ENCODE measurements around the gene OCIAD2. TPM values are rescaled to one million over a fixed set of nuclear protein-coding genes. Genes with fewer than 3 reads are reported as not detected.
"Not testable (repeated sequence)": the region's sequence is repeated elsewhere in the genome, so short reads cannot be mapped to it uniquely, and the experiment has no call there.

The OCIAD2 gene
- total RNA-seq, 2 donors from 2014 or later = 71.1 to 86.2 TPM

GRCh38 chr4:48930654-48931053 lies 24.1 kb upstream of the OCIAD2 start:
- Mint-ChIP-seq H3K27ac (no peak overlapping the region), H3K36me3 (ENCODE audit: insufficient read depth in 2 of 2) (peaks cover 0 to 2% of the 10 kb centered on the region in 2 donors), H3K4me3 (no peak overlapping the region), H3K9me3 (peaks cover 0 to 7% of the 10 kb centered on the region in 2 donors), H3K4me1 (ENCODE audit: low read depth) (no peaks in the 10 kb centered on the region), H3K27me3 (ENCODE audit: low read depth) (no peaks in the 10 kb centered on the region)
- DNase-seq = no peak
- no peak for ATAC-seq (replicated peaks in 1 of 2)

- Mint-ChIP-seq H3K36me3 (ENCODE audit: insufficient read depth in 2 of 2) (peaks cover 1 to 2% of the 10 kb centered on the region in 2 donors), H3K4me1 (ENCODE audit: low read depth) (no peaks in the 10 kb centered on the region), H3K9me3 (peaks cover 1 to 5% of the 10 kb centered on the region in 2 donors), H3K27me3 (ENCODE audit: low read depth) (no peaks in the 10 kb centered on the region), H3K27ac (no peak overlapping the region), H3K4me3 (no peak overlapping the region)
- DNase-seq = no peak
- no peak for ATAC-seq (replicated peaks in 1 of 2)
Observed at GRCh38 chr4:48924416-48924815, 17.8 kb upstream of the OCIAD2 start.

GRCh38 chr4:48923065-48923464 lies 16.5 kb upstream of the OCIAD2 start:
- not testable (repeated sequence) for H3K27ac Mint-ChIP-seq; ATAC-seq (replicated peaks in 1 of 2); H3K9me3 Mint-ChIP-seq; DNase-seq; H3K36me3 Mint-ChIP-seq (ENCODE audit: insufficient read depth in 2 of 2); H3K27me3 Mint-ChIP-seq (ENCODE audit: low read depth); H3K4me1 Mint-ChIP-seq (ENCODE audit: low read depth); H3K4me3 Mint-ChIP-seq

DNA sequence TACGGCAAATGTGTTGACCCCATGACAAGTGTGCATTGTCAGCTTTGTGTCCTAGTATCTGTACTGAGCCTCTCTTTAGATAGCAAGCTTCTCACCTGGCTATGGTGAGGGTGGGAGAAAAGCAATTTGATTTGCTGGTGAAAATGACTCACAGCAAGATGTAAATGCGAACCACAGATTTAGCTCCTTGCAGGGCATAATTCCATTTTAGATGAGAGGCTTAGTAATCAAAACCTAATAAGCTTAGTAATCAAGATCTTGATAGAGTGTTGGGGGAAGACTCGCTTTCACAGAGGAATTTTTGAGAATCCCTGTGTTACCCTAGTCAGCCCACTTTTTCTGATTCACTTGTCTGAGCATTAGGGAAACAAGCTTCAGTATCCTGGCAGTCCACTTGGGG lies 7.7 kb upstream of the OCIAD2 start:
- Mint-ChIP-seq H3K27ac (no peak overlapping the region), H3K9me3 (peaks cover 0 to under 1% of the 10 kb centered on the region in 2 donors), H3K4me1 (ENCODE audit: low read depth) (peaks cover 25% of the 10 kb centered on the region), H3K4me3 (no peak overlapping the region), H3K36me3 (ENCODE audit: insufficient read depth in 2 of 2) (no peaks in the 10 kb centered on the region), H3K27me3 (ENCODE audit: low read depth) (no peaks in the 10 kb centered on the region)
- ATAC-seq (replicated peaks in 1 of 2) = no peak
- no peak for DNase-seq

DNA sequence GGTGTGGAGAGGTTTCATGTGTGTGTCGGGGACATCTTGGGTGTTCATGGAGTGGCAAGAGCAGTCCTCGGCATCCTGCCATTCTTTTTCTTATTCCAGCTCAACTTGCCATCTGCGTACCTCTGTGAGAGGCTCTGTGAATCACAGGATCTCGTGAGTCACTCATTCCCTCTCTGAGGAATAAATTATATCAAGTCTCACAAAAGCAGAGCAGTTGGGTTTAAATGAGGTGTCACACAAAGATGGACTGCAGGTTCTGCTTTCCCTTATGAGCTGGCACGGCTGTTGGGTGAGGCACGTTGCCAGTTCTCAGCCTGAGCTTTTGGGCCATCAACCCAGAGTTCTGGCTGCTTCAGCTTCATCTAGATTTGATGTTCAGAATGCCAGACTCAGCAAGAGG lies 6.8 kb upstream of the OCIAD2 start:
- DNase-seq = no peak

GRCh38 chr4:48912349-48912748 lies 5.8 kb upstream of the OCIAD2 start:
- Mint-ChIP-seq H3K4me1 (ENCODE audit: low read depth) (peaks cover 42% of the 10 kb centered on the region), H3K27ac (no peak overlapping the region), H3K36me3 (ENCODE audit: insufficient read depth in 2 of 2) (no peaks in the 10 kb centered on the region), H3K4me3 (no peak overlapping the region), H3K9me3 (no peaks in the 10 kb centered on the region), H3K27me3 (ENCODE audit: low read depth) (no peaks in the 10 kb centered on the region)
- ATAC-seq (replicated peaks in 1 of 2) (no peak), DNase-seq (no peak)

More for the DNA sequence above, 6.8 kb upstream of the OCIAD2 start:
- no peak for ATAC-seq (replicated peaks in 1 of 2)
- Mint-ChIP-seq H3K27ac (no peak overlapping the region), H3K27me3 (ENCODE audit: low read depth) (no peaks in the 10 kb centered on the region), H3K9me3 (no peaks in the 10 kb centered on the region), H3K4me1 (ENCODE audit: low read depth) (peaks cover 35% of the 10 kb centered on the region), H3K36me3 (ENCODE audit: insufficient read depth in 2 of 2) (no peaks in the 10 kb centered on the region), H3K4me3 (no peak overlapping the region)

GRCh38 chr4:48910511-48910910 lies 3.9 kb upstream of the OCIAD2 start:
- DNase-seq (no peak), ATAC-seq (replicated peaks in 1 of 2) (no peak)
- H3K36me3 Mint-ChIP-seq (ENCODE audit: insufficient read depth in 2 of 2) = no peaks in the 10 kb centered on the region
- H3K9me3 Mint-ChIP-seq = no peaks in the 10 kb centered on the region
- no peak overlapping the region for H3K27ac Mint-ChIP-seq
- H3K4me1 Mint-ChIP-seq (ENCODE audit: low read depth) = peaks cover 49% of the 10 kb centered on the region
- no peaks in the 10 kb centered on the region for H3K27me3 Mint-ChIP-seq (ENCODE audit: low read depth)
- H3K4me3 Mint-ChIP-seq = no peak overlapping the region

GRCh38 chr4:48909697-48910096 lies 3.1 kb upstream of the OCIAD2 start:
- Mint-ChIP-seq H3K4me1 (ENCODE audit: low read depth) (peaks cover 57% of the 10 kb centered on the region), H3K27ac (no peak overlapping the region), H3K4me3 (peak overlapping the region in 1 of 2 donors; percentile 25), H3K36me3 (ENCODE audit: insufficient read depth in 2 of 2) (peaks cover under 1 to 2% of the 10 kb centered on the region in 2 donors), H3K9me3 (no peaks in the 10 kb centered on the region), H3K27me3 (ENCODE audit: low read depth) (no peaks in the 10 kb centered on the region)
- DNase-seq (peak; percentile 77 to 84), ATAC-seq (replicated peaks in 1 of 2) (peak; percentile 94 to 97)

- Mint-ChIP-seq H3K9me3 (no peaks in the 10 kb centered on the region), H3K4me1 (ENCODE audit: low read depth) (peaks cover 58% of the 10 kb centered on the region), H3K27me3 (ENCODE audit: low read depth) (no peaks in the 10 kb centered on the region), H3K4me3 (no peak overlapping the region), H3K27ac (no peak overlapping the region), H3K36me3 (ENCODE audit: insufficient read depth in 2 of 2) (peaks cover 3 to 4% of the 10 kb centered on the region in 2 donors)
- no peak for ATAC-seq (replicated peaks in 1 of 2)
- no peak for DNase-seq
Observed at GRCh38 chr4:48908687-48909086, 2.1 kb upstream of the OCIAD2 start.

DNA sequence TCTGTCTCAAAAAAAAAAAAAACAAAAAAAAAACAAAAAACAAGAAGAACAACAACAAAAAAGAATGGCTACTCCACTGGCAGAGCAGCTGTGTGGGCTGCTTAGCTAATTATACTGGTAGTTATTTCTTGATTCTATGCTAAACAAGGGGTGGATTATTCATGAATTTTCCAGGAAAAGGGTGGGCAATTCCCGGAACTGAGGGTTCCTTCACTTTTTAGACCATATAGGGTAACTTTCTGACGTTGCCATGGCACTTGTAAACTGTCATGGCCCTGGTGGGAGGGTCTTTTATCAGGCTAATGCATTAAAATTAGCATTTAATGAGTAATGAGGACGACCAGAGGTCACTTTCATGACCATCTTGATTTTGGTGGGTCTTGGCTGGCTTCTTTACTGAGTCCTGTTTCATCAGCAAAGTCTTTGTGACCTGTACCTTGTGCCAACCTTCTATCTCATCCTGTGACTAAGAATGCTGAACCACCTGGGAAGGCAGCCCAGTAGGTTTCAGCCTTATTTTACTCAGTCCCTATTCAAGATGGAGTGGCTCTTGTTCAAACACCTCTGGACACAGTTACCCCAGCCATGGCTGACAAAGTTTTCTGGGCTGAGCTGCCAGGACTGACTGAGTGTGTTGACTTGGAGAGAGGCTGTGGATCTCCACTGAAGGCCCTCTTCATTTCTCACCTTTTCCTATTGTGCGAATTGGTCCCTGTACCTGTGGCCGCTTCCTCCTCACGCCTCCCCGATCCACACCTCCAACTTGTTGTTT lies 1.3 kb upstream of the OCIAD2 start:
- Mint-ChIP-seq H3K27me3 (ENCODE audit: low read depth) (no peaks in the 10 kb centered on the region), H3K27ac (no peak overlapping the region), H3K36me3 (ENCODE audit: insufficient read depth in 2 of 2) (peaks cover 3 to 6% of the 10 kb centered on the region in 2 donors), H3K9me3 (no peaks in the 10 kb centered on the region), H3K4me1 (ENCODE audit: low read depth) (peaks cover 56% of the 10 kb centered on the region), H3K4me3 (peak overlapping the region in 1 of 2 donors; percentile 96)
- ATAC-seq (replicated peaks in 1 of 2) (no peak), DNase-seq (no peak)

GRCh38 chr4:48905363-48906015 lies 1.1 kb downstream of the OCIAD2 start:
- DNase-seq (no peak), ATAC-seq (replicated peaks in 1 of 2) (no peak)
- peaks cover 73% of the 10 kb centered on the region for H3K4me1 Mint-ChIP-seq (ENCODE audit: low read depth)
- no peaks in the 10 kb centered on the region for H3K27me3 Mint-ChIP-seq (ENCODE audit: low read depth)
- peaks cover 7 to 11% of the 10 kb centered on the region in 2 donors for H3K36me3 Mint-ChIP-seq (ENCODE audit: insufficient read depth in 2 of 2)
- H3K27ac Mint-ChIP-seq = peak overlapping the region; percentile 39
- H3K4me3 Mint-ChIP-seq = peak overlapping the region; percentile 38 to 96
- H3K9me3 Mint-ChIP-seq = no peaks in the 10 kb centered on the region

DNA sequence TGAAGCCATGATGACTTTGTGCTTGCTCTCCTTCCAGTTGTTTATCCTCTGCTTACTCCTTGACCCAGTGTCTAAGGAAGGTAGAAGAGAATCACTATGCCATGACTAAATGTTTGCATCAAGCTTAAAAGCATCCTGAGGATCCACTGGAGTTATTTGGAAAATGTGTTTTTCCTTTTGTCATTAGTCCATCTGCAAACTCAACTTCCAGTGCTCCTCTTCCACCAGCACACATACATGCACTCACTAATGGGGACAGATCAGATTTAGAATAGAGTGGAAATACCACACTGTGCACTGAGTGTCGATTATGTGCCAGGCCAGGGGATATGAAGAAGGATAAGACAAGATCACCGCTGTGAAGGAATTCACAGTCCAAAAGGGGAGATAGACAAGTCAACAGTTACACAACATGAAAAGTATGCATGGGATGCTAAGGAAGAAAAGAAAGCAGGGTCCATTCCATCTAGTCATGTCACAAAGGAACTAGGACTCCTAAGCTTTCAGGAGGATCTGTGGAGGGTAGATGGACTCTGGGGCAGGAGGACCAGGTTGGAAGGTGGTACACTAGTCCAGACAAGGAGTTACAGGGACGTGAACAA lies 1.9 kb downstream of the OCIAD2 start:
- no peaks in the 10 kb centered on the region for H3K9me3 Mint-ChIP-seq
- no peak for DNase-seq
- peak overlapping the region; percentile 38 to 96 for H3K4me3 Mint-ChIP-seq
- no peaks in the 10 kb centered on the region for H3K27me3 Mint-ChIP-seq (ENCODE audit: low read depth)
- peaks cover 7 to 11% of the 10 kb centered on the region in 2 donors for H3K36me3 Mint-ChIP-seq (ENCODE audit: insufficient read depth in 2 of 2)
- H3K27ac Mint-ChIP-seq = no peak overlapping the region
- peaks cover 72% of the 10 kb centered on the region for H3K4me1 Mint-ChIP-seq (ENCODE audit: low read depth)
- no peak for ATAC-seq (replicated peaks in 1 of 2)

GRCh38 chr4:48904101-48904500 lies 2.5 kb downstream of the OCIAD2 start:
- DNase-seq = no peak
- peaks cover 7 to 11% of the 10 kb centered on the region in 2 donors for H3K36me3 Mint-ChIP-seq (ENCODE audit: insufficient read depth in 2 of 2)
- no peaks in the 10 kb centered on the region for H3K9me3 Mint-ChIP-seq
- no peak overlapping the region for H3K27ac Mint-ChIP-seq
- H3K4me1 Mint-ChIP-seq (ENCODE audit: low read depth) = peaks cover 72% of the 10 kb centered on the region
- no peak overlapping the region for H3K4me3 Mint-ChIP-seq
- H3K27me3 Mint-ChIP-seq (ENCODE audit: low read depth) = no peaks in the 10 kb centered on the region
- ATAC-seq (replicated peaks in 1 of 2) = no peak

All from activated T-cell treated with anti-CD3 and anti-CD28 coated beads, Interleukin-2, amount 50 U/mL, for 72 hours (primary cell).